ENCODE results near the gene NDST1. TPM values are rescaled to one million over a fixed set of nuclear protein-coding genes. Genes with fewer than 3 reads are reported as not detected.
"Not testable (repeated sequence)": the region's sequence is repeated elsewhere in the genome, so short reads cannot be mapped to it uniquely, and the experiment has no call there.

Gene NDST1
- total RNA-seq, 1 experiment from 2014 or later = 42.6 TPM

DNA sequence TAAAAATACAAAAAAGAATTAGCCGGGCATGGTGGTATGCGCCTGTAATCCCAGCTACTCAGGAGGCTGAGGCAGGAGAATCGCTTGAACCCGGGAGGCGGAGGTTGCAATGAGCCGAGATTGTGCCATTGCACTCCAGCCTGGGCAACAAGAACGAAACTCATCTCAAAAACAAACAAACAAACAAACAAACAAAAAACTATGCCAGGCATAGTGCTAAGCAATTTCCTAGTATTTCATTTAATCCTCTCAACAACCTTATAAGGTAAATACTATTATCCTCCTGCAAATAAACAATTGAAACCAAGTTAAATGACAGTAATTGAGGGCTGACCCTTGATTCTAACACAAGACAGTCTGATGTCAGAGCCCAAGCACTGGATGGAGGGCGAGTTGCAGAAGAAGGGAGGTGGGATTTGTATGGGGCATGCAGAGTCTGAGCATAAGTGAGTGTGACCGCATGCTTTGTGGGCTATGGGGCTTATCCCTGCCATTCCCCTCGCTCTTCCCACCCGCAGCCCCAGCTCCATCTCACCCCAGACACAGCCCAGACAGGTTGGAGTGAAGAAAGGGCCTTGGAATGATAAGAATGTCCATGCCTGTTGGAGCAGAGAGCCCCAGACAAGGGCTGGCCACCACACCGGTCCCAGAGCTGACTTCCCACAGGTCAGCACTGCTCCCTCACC lies 34.1 kb upstream of the NDST1 start:
- no peaks in the 10 kb centered on the region for H4K20me1 ChIP-seq (ENCODE audit: low read length)
- no peaks in the 10 kb centered on the region for H3K27me3 ChIP-seq (ENCODE audit: low read length)
- ChIA-PET POLR2A (ENCODE audit: unreplicated experiment) (interaction anchor here (0.6 kb wide), 1 partner anchor 17 kb away, joined by 8 read pairs; no protein-coding TSS in a partner anchor), CTCF (no interaction called here)
- BruUV-seq (replicated peaks) = no TSS peak
- peaks cover 22% of the 10 kb centered on the region for H3K4me1 ChIP-seq (ENCODE audit: insufficient read depth, low read length)
- TF ChIP-seq, protein P1, sequence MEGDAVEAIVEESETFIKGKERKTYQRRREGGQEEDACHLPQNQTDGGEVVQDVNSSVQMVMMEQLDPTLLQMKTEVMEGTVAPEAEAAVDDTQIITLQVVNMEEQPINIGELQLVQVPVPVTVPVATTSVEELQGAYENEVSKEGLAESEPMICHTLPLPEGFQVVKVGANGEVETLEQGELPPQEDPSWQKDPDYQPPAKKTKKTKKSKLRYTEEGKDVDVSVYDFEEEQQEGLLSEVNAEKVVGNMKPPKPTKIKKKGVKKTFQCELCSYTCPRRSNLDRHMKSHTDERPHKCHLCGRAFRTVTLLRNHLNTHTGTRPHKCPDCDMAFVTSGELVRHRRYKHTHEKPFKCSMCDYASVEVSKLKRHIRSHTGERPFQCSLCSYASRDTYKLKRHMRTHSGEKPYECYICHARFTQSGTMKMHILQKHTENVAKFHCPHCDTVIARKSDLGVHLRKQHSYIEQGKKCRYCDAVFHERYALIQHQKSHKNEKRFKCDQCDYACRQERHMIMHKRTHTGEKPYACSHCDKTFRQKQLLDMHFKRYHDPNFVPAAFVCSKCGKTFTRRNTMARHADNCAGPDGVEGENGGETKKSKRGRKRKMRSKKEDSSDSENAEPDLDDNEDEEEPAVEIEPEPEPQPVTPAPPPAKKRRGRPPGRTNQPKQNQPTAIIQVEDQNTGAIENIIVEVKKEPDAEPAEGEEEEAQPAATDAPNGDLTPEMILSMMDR (conservative IDR thresholded peaks at IDR 0.05; ENCODE audit: low read depth, low read length) = no peak
- TF ChIP-seq EZH2phosphoT487 (IDR thresholded peaks at IDR 0.05; ENCODE audit: borderline replicate concordance, low read length) = no peak
- no peak for TF ChIP-seq EZH2 (IDR thresholded peaks at IDR 0.05; ENCODE audit: low read length, unreplicated experiment)
- peak; percentile 41 for DNase-seq
- H3K4me2 ChIP-seq (ENCODE audit: low read length) = no peak overlapping the region
- no peak overlapping the region for H3K9ac ChIP-seq (ENCODE audit: low read length)
- no peaks in the 10 kb centered on the region for H3K9me2 ChIP-seq (replicated peaks; ENCODE audit: low read length)
- H3F3A ChIP-seq (ENCODE audit: low read length, unreplicated experiment) = no peaks in the 10 kb centered on the region
- no peak overlapping the region for H2AFZ ChIP-seq (ENCODE audit: low read length)
- H3K4me3 ChIP-seq (ENCODE audit: low read length) = no peak overlapping the region
- H3K79me2 ChIP-seq (ENCODE audit: low read length) = no peaks in the 10 kb centered on the region
- no peaks in the 10 kb centered on the region for H3K36me3 ChIP-seq (ENCODE audit: low read depth, low read length)
- intact Hi-C loops (cut with micrococcal nuclease) = no loop called here
- 0 out of 2 replicates have a peak, but pooled peaks have one; percentile 9 for ATAC-seq
- H3K9me3 ChIP-seq (ENCODE audit: low read length) = no peaks in the 10 kb centered on the region
- no peak overlapping the region for H3K27ac ChIP-seq (ENCODE audit: low read length)

DNA sequence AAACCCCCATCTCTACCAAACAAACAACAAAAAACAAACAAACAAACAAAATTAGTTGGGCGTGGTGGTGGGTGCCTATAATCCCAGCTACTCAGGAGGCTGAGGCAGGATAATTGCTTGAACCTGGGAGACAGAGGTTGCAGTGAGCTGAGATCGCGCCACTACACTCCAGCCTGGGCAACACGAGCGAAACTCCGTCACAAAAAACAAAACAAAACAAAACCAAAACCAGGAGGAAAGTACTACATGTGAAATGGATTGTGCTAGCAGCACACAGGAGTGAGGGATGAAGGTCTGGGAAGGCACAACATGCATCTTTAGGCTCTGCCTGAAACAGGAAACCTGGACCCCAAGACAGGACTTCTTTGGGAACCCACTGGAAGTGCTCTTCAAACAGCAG lies 31.4 kb upstream of the NDST1 start:
- H3K9me2 ChIP-seq (replicated peaks; ENCODE audit: low read length); H2AFZ ChIP-seq (ENCODE audit: low read length); H3K79me2 ChIP-seq (ENCODE audit: low read length); H3K36me3 ChIP-seq (ENCODE audit: low read depth, low read length); intact Hi-C loops (cut with micrococcal nuclease); DNase-seq; H3K9ac ChIP-seq (ENCODE audit: low read length); H3K27ac ChIP-seq (ENCODE audit: low read length); ATAC-seq; H3K27me3 ChIP-seq (ENCODE audit: low read length); POLR2A ChIA-PET (ENCODE audit: unreplicated experiment); H3K4me2 ChIP-seq (ENCODE audit: low read length); H4K20me1 ChIP-seq (ENCODE audit: low read length); H3K9me3 ChIP-seq (ENCODE audit: low read length); H3F3A ChIP-seq (ENCODE audit: low read length, unreplicated experiment); CTCF ChIA-PET; BruUV-seq (replicated peaks); H3K4me3 ChIP-seq (ENCODE audit: low read length): not testable (repeated sequence)
- H3K4me1 ChIP-seq (ENCODE audit: insufficient read depth, low read length) = peaks cover 16% of the 10 kb centered on the region

DNA sequence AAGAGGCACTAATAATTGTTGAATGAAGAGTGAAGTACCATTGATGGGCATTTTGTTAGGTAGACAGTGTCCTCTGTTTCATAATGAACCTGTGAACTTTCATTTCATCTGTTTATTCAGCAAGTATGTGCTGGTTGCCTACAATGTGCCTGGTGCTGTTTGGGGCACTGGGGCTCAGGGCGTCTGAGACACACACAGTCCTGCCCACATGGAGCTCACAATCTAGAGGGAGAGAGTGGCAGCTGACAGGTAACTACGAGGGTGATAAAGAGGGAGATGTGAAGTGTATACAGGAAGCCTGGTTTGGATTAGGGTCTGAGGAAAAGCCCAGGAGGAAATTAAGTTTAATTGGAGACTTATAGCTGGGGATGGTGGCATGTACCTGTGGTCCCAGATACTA lies 28.5 kb upstream of the NDST1 start:
- H2AFZ ChIP-seq (ENCODE audit: low read length) = no peak overlapping the region
- DNase-seq = no peak
- no peaks in the 10 kb centered on the region for H3K27me3 ChIP-seq (ENCODE audit: low read length)
- ATAC-seq = no peak
- H3K4me2 ChIP-seq (ENCODE audit: low read length) = no peak overlapping the region
- H3K4me3 ChIP-seq (ENCODE audit: low read length) = no peak overlapping the region
- no peak overlapping the region for H3K9ac ChIP-seq (ENCODE audit: low read length)
- TF ChIP-seq EZH2 (IDR thresholded peaks at IDR 0.05; ENCODE audit: low read length, unreplicated experiment) = no peak
- TF ChIP-seq, protein P1 (conservative IDR thresholded peaks at IDR 0.05; ENCODE audit: low read depth, low read length) = no peak
- TF ChIP-seq EZH2phosphoT487 (IDR thresholded peaks at IDR 0.05; ENCODE audit: borderline replicate concordance, low read length) = no peak
- H3F3A ChIP-seq (ENCODE audit: low read length, unreplicated experiment) = no peaks in the 10 kb centered on the region
- POLR2A ChIA-PET (ENCODE audit: unreplicated experiment) = interaction anchor here (0.6 kb wide), 2 partner anchors 8 to 497 kb away, joined by 3 to 32 read pairs; no protein-coding TSS in a partner anchor
- H3K79me2 ChIP-seq (ENCODE audit: low read length) = no peaks in the 10 kb centered on the region
- BruUV-seq (replicated peaks) = no TSS peak
- no peaks in the 10 kb centered on the region for H3K36me3 ChIP-seq (ENCODE audit: low read depth, low read length)
- H3K9me3 ChIP-seq (ENCODE audit: low read length) = no peaks in the 10 kb centered on the region
- intact Hi-C loops (cut with micrococcal nuclease) = no loop called here
- CTCF ChIA-PET = no interaction called here
- H3K4me1 ChIP-seq (ENCODE audit: insufficient read depth, low read length) = no peaks in the 10 kb centered on the region
- no peaks in the 10 kb centered on the region for H4K20me1 ChIP-seq (ENCODE audit: low read length)
- no peak overlapping the region for H3K27ac ChIP-seq (ENCODE audit: low read length)
- no peaks in the 10 kb centered on the region for H3K9me2 ChIP-seq (replicated peaks; ENCODE audit: low read length)
